GM12874 (cell line): ENCODE results near the gene BGN.

ENCODE experiments used
- TF ChIP-seq, protein P1 (sequence below): IDR thresholded peaks from 2 replicates; pipeline ENCODE4 v1.5.1; 2011; ENCODE audit warnings: low read depth, mild to moderate bottlenecking, control low read depth, low read length, moderate library complexity; ENCODE audit not compliant: insufficient read depth

Gene BGN

DNA sequence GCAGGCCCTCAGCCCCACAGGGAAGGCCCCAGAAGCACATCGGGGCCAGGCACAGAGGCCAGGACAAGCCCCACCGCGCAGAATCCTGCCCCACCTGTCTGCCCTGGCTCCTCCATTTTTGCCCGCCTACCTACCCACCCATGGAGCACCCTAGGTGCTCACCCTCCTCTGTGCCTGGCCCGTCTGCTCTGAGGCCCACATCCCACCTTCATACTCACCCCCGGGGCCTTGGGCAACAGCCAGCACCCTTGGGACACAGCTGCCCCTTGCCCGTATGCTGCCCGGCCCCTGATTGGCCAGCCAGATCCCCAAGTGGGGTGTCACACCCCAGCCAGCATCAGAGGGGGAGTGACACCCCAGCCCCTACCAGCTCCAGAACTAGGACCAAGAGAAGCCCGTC is 38.1 kb upstream of the BGN start:
- TF ChIP-seq, protein P1, sequence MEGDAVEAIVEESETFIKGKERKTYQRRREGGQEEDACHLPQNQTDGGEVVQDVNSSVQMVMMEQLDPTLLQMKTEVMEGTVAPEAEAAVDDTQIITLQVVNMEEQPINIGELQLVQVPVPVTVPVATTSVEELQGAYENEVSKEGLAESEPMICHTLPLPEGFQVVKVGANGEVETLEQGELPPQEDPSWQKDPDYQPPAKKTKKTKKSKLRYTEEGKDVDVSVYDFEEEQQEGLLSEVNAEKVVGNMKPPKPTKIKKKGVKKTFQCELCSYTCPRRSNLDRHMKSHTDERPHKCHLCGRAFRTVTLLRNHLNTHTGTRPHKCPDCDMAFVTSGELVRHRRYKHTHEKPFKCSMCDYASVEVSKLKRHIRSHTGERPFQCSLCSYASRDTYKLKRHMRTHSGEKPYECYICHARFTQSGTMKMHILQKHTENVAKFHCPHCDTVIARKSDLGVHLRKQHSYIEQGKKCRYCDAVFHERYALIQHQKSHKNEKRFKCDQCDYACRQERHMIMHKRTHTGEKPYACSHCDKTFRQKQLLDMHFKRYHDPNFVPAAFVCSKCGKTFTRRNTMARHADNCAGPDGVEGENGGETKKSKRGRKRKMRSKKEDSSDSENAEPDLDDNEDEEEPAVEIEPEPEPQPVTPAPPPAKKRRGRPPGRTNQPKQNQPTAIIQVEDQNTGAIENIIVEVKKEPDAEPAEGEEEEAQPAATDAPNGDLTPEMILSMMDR: no peak

DNA sequence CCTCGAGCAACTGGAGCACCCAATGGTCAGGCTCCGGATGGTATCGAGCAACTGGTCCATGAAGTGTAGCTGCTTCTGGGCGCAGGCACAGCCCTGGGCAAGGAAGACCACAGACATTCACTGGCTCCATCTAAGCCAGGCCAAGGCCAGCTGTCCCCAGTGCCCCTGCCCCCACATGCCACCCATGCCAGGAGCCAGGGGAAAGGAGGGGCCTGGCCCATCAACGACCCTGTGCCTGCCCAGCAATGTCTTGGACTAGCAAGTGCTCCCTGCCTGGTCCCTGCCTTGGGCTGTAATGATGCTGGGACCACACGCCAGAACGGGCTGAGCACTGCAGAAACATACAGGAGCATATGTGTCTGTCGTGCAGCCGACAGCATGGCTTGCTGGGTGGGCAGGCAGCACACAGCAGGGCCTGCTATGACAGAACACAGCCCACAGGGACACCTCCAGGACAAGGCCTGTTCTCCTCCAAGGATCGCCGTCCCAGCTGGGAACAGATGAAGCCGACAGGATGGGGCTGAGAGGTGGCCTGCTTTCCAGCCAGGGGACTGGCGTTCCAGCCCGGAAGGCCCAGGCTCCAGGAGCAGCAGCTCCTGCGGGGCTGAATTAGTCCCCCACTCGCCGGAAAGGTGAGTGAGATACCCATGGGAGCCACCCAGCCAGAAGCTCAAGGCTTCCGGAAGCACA is 37.5 kb upstream of the BGN start:
- TF ChIP-seq, protein P1: no peak

DNA sequence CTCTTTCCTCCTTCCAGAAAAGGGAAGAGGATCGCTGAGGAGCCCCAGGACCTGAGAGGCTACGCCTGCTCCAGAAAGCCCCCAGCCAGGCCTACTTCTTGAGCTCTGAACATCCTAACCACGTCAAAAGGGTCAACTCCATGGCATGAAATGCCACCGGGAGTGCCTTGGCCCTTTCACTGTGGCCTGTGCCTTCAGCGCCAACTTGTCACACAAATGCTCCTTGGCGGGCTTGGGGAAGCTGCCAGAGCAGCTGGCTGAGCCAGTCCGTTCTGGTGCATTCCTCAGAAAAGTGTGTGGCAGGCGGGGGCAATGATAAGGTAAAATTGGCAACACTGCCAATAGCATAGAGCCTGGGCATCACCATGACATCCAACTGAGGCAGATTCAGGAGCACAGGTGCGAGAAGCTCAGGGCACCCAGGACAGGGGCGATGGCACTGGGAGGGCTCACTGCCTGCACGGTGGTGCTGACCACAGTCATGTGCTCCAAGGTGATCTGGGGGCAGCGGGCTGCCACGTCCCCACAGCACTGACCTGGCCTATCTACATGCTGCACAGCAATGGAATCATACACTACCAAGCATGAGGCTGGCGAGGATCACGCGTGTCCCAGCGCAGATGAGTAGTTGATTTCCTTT is 36.8 kb upstream of the BGN start:
- TF ChIP-seq, protein P1: no peak

DNA sequence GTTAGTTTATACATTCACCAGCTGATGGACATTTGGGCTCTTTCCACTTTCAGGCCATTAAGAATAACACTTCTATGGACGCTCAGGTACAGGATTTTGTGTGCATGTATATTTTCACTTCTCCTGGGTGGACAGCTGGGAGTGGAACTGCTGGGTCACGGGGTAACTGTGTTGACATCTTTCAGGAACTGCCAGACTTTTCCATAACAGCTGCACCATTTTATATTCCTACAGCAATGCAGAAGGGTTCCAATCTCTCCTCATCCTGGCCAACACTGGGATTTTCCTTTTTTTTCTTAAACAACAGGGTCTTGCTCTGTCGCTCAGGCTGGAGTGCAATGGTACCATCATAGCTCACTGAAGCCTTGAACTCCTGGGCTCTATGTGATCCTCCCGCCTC is 36.3 kb upstream of the BGN start:
- TF ChIP-seq, protein P1: no peak

DNA sequence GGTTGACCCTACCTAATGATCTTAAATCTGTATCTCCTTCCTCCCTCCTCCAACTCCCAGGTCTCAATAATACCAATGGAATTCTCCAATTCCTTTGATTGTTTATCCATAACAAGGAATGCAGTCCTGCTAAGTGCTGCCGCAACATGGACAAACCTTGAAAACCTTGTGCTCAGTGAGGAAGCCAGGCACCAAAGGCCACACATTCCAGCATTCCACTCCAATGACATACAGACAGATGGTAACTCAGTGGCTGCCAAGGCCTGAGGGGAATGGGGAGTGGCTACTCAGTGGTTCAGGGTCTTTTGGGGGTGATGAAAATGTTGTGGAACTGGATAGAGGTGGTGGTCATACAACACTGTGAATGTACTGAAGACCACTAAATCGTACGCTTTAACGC is 34.8 kb upstream of the BGN start:
- TF ChIP-seq, protein P1: no peak

DNA sequence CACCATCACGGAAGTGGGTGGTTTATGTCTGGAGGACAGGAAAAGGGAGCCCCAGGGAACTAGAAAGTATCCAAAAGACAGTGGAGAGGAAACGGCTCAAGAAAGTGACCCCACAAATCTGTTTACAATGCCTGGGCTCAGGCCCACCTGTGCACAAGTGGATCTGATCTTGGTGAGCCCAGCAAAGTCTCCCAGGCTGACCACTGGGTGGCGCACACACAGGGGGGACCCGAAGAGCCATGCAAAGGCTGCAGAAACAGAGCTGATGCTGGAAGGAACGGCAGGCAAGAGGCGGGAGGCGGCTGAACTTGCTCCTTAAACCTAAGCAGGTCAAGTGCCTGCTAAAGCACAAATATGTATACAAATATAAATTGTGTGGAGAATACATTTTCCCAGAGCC is 34.0 kb upstream of the BGN start:
- TF ChIP-seq, protein P1: peak; percentile 66

DNA sequence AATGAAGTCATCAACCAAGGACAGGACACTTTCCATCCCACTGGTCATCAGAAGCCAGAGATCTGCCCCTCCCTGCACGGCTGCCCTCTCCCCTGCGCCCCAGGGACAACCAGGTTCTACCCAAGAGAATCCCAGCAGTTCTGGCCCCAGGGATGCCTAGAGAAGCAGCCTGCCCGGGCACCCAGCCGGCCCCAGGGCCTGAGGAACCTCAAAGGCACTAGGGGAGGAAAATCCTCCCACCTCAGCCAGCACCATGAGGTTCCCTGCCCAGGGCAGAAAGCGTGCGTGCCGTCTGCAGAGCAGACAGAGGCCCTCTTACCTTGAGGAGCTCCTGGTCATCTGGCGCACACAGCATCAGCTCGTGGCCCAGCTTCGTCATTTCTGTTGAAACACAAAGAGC is 32.5 kb upstream of the BGN start:
- TF ChIP-seq, protein P1: no peak
